DND-41 (cell line): Measurements from ENCODE around the gene MSL3.

Experiments used
- EZH2 ChIP-seq: IDR thresholded peaks from 3 replicates; pipeline ENCODE4 v1.6.1; 2012; ENCODE audit warnings: borderline replicate concordance, low read depth, mild to moderate bottlenecking, moderate library complexity, low read length, inconsistent platforms; ENCODE audit not compliant: severe bottlenecking
- TF ChIP-seq, protein P1 (sequence below): IDR thresholded peaks from 2 replicates; pipeline ENCODE4 v1.5.1; 2012; ENCODE audit warnings: borderline replicate concordance, low read length, moderate library complexity, mild to moderate bottlenecking; ENCODE audit not compliant: poor library complexity, severe bottlenecking; ENCODE audit errors: extremely low read depth

DNA sequence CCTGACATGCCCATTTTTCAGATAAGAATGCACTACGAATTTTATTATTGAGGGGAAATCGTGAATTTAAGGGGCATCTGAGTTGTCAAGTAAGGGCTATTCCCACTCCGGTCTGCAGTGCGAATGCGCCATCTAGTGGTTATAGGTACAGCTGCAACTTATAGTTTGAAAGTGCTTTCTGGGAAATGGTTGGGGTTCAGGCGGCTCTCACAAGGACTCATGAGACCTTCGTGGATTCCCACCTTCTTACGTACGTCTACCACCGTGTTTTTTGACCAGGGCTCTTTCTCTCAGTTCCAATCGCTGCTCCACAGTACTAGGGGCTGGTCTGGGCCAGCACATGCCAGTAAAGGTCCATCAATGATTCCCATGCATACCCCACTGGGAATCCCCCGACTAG, 12.3 kb downstream of the MSL3 start:
- TF ChIP-seq, protein P1, sequence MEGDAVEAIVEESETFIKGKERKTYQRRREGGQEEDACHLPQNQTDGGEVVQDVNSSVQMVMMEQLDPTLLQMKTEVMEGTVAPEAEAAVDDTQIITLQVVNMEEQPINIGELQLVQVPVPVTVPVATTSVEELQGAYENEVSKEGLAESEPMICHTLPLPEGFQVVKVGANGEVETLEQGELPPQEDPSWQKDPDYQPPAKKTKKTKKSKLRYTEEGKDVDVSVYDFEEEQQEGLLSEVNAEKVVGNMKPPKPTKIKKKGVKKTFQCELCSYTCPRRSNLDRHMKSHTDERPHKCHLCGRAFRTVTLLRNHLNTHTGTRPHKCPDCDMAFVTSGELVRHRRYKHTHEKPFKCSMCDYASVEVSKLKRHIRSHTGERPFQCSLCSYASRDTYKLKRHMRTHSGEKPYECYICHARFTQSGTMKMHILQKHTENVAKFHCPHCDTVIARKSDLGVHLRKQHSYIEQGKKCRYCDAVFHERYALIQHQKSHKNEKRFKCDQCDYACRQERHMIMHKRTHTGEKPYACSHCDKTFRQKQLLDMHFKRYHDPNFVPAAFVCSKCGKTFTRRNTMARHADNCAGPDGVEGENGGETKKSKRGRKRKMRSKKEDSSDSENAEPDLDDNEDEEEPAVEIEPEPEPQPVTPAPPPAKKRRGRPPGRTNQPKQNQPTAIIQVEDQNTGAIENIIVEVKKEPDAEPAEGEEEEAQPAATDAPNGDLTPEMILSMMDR, result peak; percentile 84
- no peak for TF ChIP-seq EZH2
